GM23248 (cell line): ENCODE results near the gene PIEZO2.

Source experiments
- EZH2 ChIP-seq: fragments of 200-600 bp; sonication (generic); IDR thresholded peaks from 2 replicates; pipeline ENCODE4 v1.6.1; 2018; ENCODE audit warnings: antibody characterized with exemption, mild to moderate bottlenecking; ENCODE audit not compliant: insufficient read depth, poor library complexity, severe bottlenecking
- EZH2phosphoT487 ChIP-seq: fragments of 200-600 bp; sonication (generic); IDR thresholded peaks from 2 replicates; pipeline ENCODE4 v1.6.1; 2018; ENCODE audit warnings: antibody characterized with exemption, moderate library complexity, mild to moderate bottlenecking, low read depth; ENCODE audit not compliant: insufficient read depth

GRCh38 chr18:10820681-10821080 is 328.7 kb downstream of the PIEZO2 start:
- TF ChIP-seq EZH2 (no peak), EZH2phosphoT487 (no peak)
